ENCODE measurements around the gene GPR158.

DNA sequence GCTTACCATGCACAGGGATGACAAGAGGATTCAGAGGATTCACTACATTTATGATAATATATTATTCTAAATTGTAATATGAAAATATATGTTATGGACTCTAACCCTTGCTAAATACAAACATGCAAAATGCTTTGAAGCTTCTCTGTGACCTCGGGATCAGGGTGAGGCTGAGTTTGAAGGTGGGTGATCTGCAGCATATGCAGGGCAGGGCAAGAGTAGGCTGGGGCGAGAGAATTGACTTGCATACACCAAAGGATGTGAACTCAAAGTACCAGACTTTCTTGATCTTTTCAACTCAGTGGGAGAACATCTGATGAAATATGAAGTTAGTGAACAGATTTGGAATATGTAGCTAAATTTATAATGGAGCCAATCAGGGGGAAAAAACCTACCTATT is 57.0 kb downstream of the GPR158 start:
- no peak for TF ChIP-seq GATA3 (IDR thresholded peaks at IDR 0.05; ENCODE audit: low read depth, low read length)
- no peak for TF ChIP-seq GATA2 (IDR thresholded peaks at IDR 0.05; ENCODE audit: low read depth, low read length)
